22Rv1 (cell line): Measurements from ENCODE around the gene DZIP1L.

ENCODE experiments used
- ZFX ChIP-seq: fragments of 450-650 bp; IDR thresholded peaks from 2 replicates; pipeline ENCODE4 v1.6.1; 2017; ENCODE audit warnings: antibody characterized with exemption, borderline replicate concordance
- TF ChIP-seq, protein P1 (sequence below): fragments of 450-650 bp; IDR thresholded peaks from 2 replicates; pipeline ENCODE4 v1.5.1; 2017; ENCODE audit warnings: mild to moderate bottlenecking

GRCh38 chr3:138124188-138124587, 8.8 kb upstream of the DZIP1L start:
- TF ChIP-seq, protein P1, sequence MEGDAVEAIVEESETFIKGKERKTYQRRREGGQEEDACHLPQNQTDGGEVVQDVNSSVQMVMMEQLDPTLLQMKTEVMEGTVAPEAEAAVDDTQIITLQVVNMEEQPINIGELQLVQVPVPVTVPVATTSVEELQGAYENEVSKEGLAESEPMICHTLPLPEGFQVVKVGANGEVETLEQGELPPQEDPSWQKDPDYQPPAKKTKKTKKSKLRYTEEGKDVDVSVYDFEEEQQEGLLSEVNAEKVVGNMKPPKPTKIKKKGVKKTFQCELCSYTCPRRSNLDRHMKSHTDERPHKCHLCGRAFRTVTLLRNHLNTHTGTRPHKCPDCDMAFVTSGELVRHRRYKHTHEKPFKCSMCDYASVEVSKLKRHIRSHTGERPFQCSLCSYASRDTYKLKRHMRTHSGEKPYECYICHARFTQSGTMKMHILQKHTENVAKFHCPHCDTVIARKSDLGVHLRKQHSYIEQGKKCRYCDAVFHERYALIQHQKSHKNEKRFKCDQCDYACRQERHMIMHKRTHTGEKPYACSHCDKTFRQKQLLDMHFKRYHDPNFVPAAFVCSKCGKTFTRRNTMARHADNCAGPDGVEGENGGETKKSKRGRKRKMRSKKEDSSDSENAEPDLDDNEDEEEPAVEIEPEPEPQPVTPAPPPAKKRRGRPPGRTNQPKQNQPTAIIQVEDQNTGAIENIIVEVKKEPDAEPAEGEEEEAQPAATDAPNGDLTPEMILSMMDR, result no peak
- no peak for TF ChIP-seq ZFX
